K562 (cell line): ENCODE data around the gene ELF1.

ENCODE experiments used
- CBX8 ChIP-seq: fragments of 200-600 bp; sonication (generic); IDR thresholded peaks from 2 replicates; pipeline ENCODE4 v1.6.1; 2012; ENCODE audit warnings: borderline replicate concordance, mixed run types, low read depth, mild to moderate bottlenecking, moderate library complexity, mixed read lengths, low read length, control low read depth, inconsistent platforms; ENCODE audit not compliant: poor library complexity, severe bottlenecking; ENCODE audit errors: extremely low read depth
- HOXB6 ChIP-seq: fragments of 250-450 bp; sonication (Bioruptor Pico); IDR thresholded peaks from 2 replicates; pipeline ENCODE4 v1.5.1; 2022; ENCODE audit warnings: mild to moderate bottlenecking, borderline replicate concordance
- POLR2A ChIP-seq: fragments of 450-650 bp; conservative IDR thresholded peaks from 2 replicates; pipeline ENCODE4 v1.6.1; 2016
- POLR2AphosphoS5 ChIP-seq: IDR thresholded peaks from 2 replicates; pipeline ENCODE4 v1.6.1; 2011; ENCODE audit warnings: mild to moderate bottlenecking, low read depth, low read length, moderate library complexity; ENCODE audit not compliant: control insufficient read depth, insufficient read depth
- POLR2H ChIP-seq: IDR thresholded peaks from 2 replicates; pipeline ENCODE4 v1.6.1; 2016; ENCODE audit warnings: missing genetic modification characterization, low read depth, mild to moderate bottlenecking, control low read depth, missing compliant biosample characterization, moderate library complexity
- SP2 ChIP-seq: IDR thresholded peaks from 2 replicates; pipeline ENCODE4 v1.6.1; 2011; ENCODE audit warnings: mild to moderate bottlenecking, low read depth, low read length, moderate library complexity; ENCODE audit not compliant: poor library complexity, severe bottlenecking; ENCODE audit errors: extremely low read depth
- TCF7 ChIP-seq: sonication (generic); IDR thresholded peaks from 2 replicates; pipeline ENCODE4 v1.6.1; 2016; ENCODE audit warnings: antibody characterized with exemption, borderline replicate concordance
- ZNF140 ChIP-seq: fragments of 250-450 bp; sonication (Bioruptor Pico); IDR thresholded peaks from 2 replicates; pipeline ENCODE4 v1.8.0; 2021; ENCODE audit warnings: moderate library complexity, mild to moderate bottlenecking, inconsistent platforms
- ZNF780A ChIP-seq: fragments of 250-450 bp; sonication (Bioruptor Pico); IDR thresholded peaks from 2 replicates; pipeline ENCODE4 v1.5.0; 2021; ENCODE audit warnings: mild to moderate bottlenecking
- TF ChIP-seq, protein P1 (sequence below), 2 experiments: fragments of 450-650 bp in 1 of 2; sonication (generic) in 1 of 2; formaldehyde crosslinking; conservative IDR thresholded peaks; 2 replicates each; pipeline versions ENCODE4 v1.4.0 to v1.8.1; 2020 to 2022; ENCODE audit warnings: mild to moderate bottlenecking in 1 of 2, missing genetic modification reagents in 1 of 2

DNA sequence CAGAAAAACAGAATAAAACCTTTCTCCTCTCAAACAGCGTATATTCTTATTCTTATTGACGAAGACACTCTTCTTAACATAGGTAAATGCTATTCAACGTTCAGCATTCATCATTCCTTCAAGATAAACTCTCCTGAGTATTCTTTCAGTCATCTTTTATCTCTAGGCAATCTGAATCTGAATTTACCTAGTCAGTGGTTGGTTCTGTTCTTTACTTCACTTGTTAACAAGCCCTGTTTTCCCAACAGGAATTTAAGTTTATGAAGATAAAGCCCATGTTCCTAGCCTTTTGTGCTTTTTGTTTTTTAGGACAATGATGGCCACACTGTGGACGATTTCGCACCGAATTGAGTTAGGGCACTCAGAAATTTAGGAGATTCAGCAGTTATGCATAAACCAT lies 3.2 kb downstream of the ELF1 start:
- TF ChIP-seq, protein P1, sequence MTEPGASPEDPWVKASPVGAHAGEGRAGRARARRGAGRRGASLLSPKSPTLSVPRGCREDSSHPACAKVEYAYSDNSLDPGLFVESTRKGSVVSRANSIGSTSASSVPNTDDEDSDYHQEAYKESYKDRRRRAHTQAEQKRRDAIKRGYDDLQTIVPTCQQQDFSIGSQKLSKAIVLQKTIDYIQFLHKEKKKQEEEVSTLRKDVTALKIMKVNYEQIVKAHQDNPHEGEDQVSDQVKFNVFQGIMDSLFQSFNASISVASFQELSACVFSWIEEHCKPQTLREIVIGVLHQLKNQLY (CRISPR knock-in tag; conservative IDR thresholded peaks at IDR 0.05) = no peak
- TF ChIP-seq POLR2AphosphoS5 (no peak), ZNF140 (CRISPR knock-in tag) (no peak), HOXB6 (no peak), POLR2A (no peak), ZNF780A (CRISPR knock-in tag) (no peak), POLR2H (tag) (no peak), SP2 (no peak), CBX8 (no peak), TCF7 (no peak)
